CD1c-positive myeloid dendritic cell (primary cell): Measurements from ENCODE around the gene MED16.
A peak's percentile ranks its signal among the peaks of the same experiment; 100 is the strongest.
"Not testable (repeated sequence)": the region's sequence is repeated elsewhere in the genome, so short reads cannot be mapped to it uniquely, and the experiment has no call there.

Source experiments
- DNase-seq: peaks from one replicate; pipeline ENCODE4 v3.0.0-alpha.2; 2016; ENCODE audit errors: extremely low spot score

The MED16 gene

DNA sequence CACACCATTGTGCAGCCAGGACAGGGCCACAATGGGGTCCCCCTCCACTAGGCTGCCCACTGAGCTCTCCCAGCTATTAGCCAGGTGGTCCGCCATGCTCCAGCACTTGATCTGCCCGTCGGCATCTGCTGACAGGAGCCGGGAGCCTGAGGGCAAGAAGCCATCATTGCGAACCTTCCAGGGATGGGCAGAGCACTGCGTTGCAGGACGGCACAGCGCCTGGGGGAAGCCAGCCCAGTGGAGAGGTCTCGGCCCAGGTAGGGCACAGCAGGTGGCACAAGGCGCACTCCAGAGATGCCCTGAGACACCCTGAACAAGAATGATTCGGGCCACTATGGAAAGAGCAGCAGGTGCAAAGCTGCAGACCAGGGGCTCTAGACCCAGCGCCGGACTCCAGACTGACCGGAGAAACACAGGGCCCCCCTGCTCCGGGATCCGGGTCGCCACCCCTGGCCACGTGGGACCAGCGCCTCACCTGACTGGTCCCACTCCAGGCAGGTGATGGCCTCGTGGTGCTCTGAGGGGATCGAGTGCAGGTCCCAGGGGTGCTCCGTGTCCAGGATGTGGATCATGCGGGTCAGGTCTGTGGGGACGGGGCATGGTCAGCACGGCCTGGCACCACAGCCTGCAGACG lies 3.2 kb downstream of the MED16 start:
- no peak for DNase-seq

DNA sequence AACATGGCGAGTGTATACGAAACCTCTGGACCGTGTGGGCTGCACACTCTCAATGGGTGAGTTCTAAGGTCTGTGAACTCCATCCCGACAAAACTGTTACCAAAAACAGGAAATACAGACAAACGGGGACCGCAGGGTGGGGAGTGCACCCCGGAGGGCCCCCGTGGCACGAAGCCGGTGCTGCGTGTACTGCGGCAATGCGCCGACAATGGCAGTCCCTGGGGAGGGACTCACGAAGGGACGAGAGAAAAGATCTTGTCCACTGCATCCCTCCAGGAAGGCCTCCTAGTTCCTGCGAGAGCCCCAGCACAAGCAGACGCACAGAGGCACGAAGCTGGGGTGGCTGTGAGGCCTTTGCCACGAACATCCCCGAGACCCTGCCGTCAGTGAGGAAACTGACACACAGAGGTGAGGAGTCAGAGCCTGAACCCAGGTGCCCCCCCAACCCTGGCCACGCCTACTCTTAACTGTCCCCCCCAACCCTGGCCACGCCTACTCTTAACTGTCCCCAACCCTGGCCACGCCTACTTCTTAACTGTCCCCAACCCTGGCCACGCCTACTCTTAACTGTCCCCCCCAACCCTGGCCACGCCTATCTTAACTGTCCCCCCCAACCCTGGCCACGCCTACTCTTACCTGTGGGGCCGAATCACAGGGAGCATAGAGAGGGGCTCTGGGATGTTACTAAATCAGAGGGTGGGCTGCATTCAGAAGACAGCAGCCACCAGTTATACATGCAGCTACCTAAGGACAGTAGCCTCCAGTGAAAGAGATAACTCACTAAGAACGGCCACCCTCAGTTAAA lies 4.2 kb downstream of the MED16 start:
- DNase-seq = no peak

DNA sequence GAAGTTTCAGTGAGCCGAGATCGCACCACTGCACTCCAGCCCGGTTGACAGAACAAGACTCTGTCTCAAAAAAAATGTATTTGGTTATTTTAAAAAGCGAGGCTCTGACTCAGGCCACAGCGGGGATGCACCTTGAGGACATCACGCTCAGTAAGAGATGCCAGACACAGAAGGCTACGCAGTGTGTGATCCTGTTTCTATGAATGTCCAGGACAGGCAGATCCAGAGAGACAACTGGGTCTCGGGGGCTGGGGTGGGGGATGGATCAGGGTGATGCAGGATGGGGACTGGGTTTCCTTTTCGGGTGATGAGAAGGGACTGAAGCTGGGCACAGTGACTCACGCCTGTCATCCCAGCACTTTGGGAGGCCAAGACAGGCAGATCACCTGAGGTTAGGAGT lies 5.4 kb downstream of the MED16 start:
- DNase-seq = no peak

GRCh38 chr19:887072-887471 lies 5.9 kb downstream of the MED16 start:
- no peak for DNase-seq

DNA sequence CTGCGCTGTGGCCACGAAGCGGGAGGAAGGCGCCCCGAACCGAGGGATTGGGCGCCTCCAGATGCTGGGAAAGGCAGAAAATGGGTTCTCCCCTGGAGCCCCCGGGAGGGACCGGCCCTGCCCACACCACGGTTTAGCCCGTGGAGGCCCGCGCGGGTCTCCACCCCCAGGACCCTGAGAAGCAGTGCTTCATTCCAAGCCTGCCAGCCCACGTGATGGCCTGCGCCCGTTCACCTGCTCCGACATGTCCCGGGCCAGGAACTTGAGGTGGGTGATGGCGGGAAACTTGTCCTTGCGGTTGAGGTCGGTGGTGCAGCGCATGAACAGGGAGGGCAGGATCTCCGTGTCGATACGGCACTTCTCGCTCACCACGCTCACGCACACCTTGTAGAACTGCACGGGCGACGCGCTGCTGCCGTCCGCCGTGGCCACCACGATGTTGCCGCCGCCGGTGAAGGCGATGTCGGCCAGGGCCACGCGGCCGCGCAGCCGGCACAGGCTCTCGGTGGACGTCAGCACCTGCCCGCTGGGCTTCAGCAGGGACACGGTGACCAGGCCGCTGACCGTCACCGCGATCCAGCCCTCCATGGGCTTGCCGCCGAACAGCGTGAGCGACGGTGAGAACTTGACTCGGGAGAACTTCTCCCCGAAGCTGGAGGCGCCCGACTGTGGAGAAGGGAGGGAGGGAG lies 7.3 kb downstream of the MED16 start:
- DNase-seq = no peak

DNA sequence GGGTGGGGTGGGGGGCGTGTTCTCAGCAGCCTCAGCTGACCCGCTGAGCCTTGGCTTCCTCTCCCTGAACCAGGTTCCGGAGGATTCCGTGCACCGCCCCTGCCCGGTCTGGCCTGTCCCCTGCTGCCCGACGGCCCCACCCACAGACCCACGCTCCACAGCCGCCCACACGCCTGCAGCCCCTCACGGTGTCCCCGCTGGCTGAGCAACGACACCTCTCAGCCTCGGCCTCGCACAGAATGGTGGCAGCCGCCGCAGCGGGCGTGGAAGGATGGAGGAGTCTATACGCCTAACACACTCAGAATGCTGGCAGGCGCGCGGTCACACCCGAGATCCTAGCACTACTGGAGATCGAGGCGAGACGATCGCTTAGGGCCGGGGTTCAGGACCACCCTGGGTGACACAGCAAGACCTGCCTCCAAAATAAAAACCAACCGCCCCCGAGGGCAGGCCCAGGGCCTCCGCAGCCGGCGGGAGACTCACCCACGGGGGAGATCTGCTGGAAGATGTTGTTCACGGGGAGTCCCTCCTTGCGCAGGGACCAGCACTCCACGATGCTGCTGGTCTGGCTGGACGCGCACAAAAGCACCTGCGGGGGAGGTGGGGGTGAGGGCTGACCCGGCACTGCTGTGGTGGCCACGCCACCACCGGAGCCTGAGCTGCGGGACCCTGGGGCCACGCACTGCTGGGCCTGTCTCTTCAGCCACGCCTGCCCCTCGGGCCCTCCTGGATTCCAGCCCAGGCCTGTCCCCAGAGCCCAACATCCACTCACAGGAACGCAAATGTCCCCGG lies 8.4 kb downstream of the MED16 start:
- no peak for DNase-seq

DNA sequence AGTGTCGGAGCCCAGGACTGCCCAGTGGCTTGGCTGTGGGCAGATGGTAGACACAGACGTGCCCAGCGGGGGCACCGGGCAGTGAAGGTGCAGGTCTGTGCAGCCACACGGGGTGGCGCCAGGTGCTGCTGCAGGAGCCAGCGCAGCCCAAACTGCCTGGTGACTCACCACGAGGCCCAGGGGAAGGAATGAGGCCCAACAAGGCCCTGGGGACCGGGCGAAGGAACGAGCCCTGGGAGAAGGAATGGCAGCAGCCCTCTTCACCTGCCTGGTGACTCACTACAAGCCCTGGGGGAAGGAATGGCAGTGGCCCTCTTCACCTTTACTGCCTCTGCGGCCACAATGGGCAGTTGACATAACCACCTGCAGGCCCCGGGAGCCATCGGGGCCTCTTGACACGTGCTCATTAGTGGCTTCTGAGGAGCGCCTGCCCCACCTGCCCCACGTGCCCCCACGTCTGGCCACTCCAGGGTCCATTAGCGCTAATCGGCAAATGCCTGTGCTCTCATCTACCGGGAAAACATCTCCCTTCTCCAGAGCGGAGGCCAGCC lies 9.3 kb downstream of the MED16 start:
- DNase-seq = no peak

DNA sequence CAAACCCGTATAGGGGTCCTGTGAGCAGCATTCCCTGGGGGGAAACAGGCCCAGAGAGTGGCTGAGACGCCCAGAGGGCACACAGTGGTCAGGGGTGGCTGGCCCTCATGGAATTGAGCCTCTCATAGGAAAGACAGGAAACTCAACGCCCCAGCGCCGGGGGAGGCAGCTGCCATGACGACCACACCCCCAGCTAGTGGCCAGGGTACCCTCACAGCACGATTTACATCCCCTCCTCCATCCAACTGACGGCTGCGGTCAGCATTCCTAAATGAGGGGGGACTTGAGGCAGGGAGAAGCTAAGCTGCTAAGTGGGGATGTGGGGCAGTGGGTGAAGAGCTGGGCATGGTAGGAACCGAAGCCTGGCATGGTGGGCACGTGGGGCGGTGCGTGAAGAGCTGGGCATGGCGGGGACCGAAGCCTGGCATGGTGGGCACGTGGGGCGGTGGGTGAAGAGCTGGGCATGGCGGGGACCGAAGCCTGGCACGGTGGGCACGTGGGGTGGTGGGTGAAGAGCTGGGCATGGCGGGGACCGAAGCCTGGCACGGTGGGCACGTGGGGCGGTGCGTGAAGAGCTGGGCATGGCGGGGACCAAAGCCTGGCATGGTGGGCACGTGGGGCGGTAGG lies 10.0 kb downstream of the MED16 start:
- no peak for DNase-seq

GRCh38 chr19:881385-882071 lies 11.5 kb downstream of the MED16 start:
- no peak for DNase-seq

DNA sequence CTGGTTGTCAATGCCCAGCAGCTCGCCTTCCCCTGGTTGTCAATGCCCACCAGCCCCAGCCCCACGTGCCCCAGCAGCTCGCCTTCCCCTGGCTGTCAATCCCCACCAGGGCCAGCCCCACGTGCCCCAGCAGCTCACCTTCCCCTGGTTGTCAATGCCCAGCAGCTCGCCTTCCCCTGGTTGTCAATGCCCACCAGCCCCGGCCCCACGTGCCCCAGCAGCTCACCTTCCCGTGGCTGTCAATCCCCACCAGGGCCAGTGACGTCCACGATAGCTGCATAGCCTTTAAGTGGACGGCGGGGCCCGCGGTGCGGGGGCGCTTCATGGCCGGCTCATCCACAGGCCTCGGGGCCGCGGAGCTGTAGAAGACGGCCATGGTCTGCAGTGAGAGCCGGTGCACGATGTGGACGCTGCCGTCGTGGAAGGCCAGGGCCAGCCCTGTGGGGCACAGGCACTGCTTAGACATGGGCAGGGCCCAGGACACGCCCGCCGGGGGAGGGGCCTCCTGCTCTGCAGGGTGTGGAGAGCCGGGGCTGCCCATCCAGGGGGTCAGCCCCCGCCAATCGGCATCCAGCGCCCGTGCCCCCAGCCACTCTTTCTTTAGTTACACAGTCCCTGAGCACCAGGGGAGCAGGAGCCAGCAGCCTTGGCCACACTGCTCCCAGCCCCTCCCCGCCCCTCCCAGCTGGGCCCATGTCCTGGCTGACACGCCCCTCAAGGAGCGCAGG lies 13.1 kb downstream of the MED16 start:
- DNase-seq = no peak

DNA sequence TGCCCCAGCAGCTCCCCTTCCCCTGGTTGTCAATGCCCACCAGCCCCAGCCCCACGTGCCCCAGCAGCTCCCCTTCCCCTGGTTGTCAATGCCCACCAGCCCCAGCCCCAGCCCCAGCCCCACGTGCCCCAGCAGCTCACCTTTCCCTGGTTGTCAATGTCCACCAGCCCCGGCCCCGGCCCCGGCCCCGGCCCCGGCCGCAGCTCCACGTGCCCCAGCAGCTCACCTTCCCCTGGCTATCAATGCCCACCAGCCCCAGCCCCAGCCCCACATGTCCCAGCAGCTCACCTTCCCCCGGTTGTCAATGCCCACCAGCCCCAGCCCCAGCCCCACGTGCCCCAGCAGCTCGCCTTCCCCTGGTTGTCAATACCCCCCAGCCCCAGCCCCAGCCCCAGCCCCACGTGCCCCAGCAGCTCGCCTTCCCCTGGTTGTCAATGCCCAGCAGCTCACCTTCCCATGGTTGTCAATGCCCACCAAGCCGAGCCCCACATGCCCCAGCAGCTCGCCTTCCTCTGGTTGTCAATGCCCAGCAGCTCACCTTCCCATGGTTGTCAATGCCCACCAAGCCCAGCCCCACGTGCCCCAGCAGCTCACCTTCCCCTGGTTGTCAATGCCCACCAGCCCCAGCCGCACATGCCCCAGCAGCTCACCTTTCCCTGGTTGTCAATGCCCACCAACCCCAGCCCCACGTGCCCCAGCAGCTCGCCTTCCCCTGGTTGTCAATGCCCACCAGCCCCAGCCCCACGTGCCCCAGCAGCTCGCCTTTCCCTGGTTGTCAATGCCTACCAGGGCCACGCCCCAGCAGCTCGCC lies 14.0 kb downstream of the MED16 start:
- not testable (repeated sequence) for DNase-seq

DNA sequence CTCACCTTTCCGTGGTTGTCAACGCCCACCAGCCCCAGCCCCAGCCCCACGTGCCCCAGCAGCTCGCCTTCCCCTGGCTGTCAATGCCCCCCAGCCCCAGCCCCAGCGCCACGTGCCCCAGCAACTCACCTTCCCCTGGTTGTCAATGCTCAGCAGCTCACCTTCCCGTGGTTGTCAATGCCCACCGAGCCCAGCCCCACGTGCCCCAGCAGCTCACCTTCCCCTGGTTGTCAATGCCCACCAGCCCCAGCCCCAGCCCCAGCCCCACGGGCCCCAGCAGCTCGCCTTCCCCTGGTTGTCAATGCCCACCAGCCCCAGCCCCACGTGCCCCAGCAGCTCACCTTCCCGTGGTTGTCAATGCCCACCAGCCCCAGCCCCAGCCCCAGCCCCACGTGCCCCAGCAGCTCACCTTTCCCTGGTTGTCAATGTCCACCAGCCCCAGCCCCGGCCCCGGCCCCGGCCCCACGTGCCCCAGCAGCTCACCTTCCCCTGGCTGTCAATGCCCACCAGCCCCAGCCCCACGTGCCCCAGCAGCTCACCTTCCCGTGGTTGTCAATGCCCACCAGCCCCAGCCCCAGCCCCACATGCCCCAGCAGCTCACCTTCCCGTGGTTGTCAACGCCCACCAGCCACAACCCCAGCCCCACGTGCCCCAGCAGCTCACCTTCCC lies 14.9 kb downstream of the MED16 start:
- DNase-seq = not testable (repeated sequence)

- no peak for DNase-seq
These were observed 16.1 kb downstream of the MED16 start for GRCh38 chr19:876780-877314.

DNA sequence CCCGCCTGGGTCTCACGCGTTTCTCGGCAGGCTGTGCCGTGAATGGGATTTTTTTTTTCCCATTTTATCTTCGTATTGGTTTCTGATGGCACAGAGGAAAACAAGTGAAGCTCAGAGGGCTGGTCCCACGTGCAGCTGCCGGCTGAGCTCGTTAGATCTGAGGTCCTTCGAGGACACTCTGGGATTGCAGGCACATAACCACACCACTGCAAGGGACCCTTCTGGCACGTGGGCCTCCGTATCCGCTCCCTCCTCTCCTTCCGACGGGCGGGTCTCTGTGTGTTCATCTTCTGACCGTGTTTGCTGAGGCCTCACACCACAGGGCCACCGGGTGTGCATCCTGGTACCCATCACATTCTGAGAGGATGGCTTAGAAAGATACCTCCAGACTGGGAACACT lies 16.9 kb downstream of the MED16 start:
- DNase-seq = no peak

DNA sequence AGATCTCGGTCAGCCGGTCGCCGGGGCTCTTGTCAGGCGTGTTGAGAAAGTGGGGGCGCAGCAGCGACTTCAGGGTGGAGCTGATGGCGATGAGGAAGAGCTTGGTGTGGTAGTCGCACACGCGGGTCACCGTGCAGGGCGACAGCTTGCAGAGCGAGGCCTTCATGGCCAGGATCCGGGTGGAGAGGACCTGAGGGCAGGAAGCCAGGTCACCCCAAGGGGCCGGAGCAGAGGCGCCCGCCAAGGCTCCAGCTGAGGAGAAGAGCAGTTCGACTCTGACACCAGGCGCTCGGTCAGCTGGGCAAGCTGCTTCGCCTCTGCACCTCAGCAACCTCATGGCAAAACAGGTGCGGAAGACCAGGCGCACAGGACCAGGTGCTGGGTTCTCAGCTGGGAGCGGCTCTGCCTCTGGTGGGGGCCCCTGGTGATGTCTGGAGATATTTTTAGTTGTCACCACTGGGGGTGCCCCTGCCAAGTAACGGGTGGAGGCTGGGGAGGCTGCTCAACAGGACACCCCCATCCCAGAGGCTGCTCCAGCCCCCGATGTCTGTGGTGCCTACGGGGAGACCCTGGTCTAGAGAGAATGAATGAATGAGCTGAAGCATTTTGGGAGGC lies 17.6 kb downstream of the MED16 start:
- no peak for DNase-seq

- no peak for DNase-seq
These were observed 19.4 kb downstream of the MED16 start for GRCh38 chr19:873561-874041.

DNA sequence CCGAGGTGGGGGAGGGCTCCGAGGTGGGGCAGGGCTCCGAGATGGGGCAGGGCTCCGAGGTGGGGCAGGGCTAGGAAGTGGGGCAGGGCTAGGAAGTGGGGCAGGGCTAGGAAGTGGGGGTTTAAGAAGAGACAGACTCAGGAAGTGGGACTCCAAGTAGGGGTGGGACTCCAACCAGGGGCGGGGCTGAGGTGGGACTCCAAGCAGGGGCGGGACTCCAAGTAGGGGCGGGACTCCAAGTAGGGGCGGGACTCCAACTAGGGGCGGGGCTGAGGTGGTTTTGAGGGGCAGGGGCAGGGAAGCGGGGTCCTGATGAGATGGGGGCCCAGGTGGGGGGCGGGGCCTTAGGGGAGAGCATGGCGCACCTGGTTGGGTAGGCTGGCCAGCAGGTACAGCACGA lies 19.9 kb downstream of the MED16 start:
- DNase-seq = peak; percentile 68
